ENCODE results near the gene SPSB3. TPM values are rescaled to one million over a fixed set of nuclear protein-coding genes. Genes with fewer than 3 reads are reported as not detected.

The SPSB3 gene
- total and polyA plus RNA-seq, 5 experiments from 2014 or later = 38.0 to 123 (median 42.0) TPM

- POLR2A ChIA-PET = interaction anchor here (0.7 kb wide), 1 partner anchor 23 kb away, joined by 3 read pairs; the partner anchor contains the start of gene MRPS34
- no peak overlapping the region for H3K4me3 Mint-ChIP-seq
- peak overlapping the region in 2 of 10 donors; percentile 49 to 51 for H3K27ac Mint-ChIP-seq
- peaks cover 0 to 69% (median 4%) of the 10 kb centered on the region in 3 donors for H3K36me3 Mint-ChIP-seq
- H3K27me3 Mint-ChIP-seq = no peaks in the 10 kb centered on the region
- no peak for DNase-seq
- no peaks in the 10 kb centered on the region for H3K4me1 Mint-ChIP-seq
- ATAC-seq = no peak
- H3K9me3 Mint-ChIP-seq = no peaks in the 10 kb centered on the region
These were observed 32.9 kb downstream of the SPSB3 start for GRCh38 chr16:1749152-1750117.

GRCh38 chr16:1747934-1748333, 34.4 kb downstream of the SPSB3 start:
- POLR2A ChIA-PET = no interaction called here
- Mint-ChIP-seq H3K27me3 (no peaks in the 10 kb centered on the region), H3K9me3 (no peaks in the 10 kb centered on the region), H3K36me3 (peaks cover 0 to 60% (median 2%) of the 10 kb centered on the region in 3 donors), H3K27ac (no peak overlapping the region), H3K4me3 (no peak overlapping the region), H3K4me1 (no peaks in the 10 kb centered on the region)
- ATAC-seq (no peak), DNase-seq (no peak)

GRCh38 chr16:1746693-1747195, 35.6 kb downstream of the SPSB3 start:
- Mint-ChIP-seq H3K9me3 (no peaks in the 10 kb centered on the region), H3K4me3 (no peak overlapping the region), H3K36me3 (peaks cover 0 to 48% (median 2%) of the 10 kb centered on the region in 3 donors), H3K4me1 (no peaks in the 10 kb centered on the region), H3K27ac (no peak overlapping the region), H3K27me3 (no peaks in the 10 kb centered on the region)
- DNase-seq = no peak
- ATAC-seq = no peak
- POLR2A ChIA-PET = interaction anchor here (1.3 kb wide), 1 partner anchor 8 kb away, joined by 6 read pairs; no protein-coding TSS in a partner anchor

- H3K4me1 Mint-ChIP-seq = peaks cover 0 to under 1% (median 0%) of the 10 kb centered on the region in 4 donors
- POLR2A ChIA-PET = interaction anchor here (1.3 kb wide), 1 partner anchor 9 kb away, joined by 6 read pairs; no protein-coding TSS in a partner anchor
These were observed 36.3 kb downstream of the SPSB3 start for GRCh38 chr16:1745900-1746692.

GRCh38 chr16:1745181-1745899, 37.0 kb downstream of the SPSB3 start:
- no peaks in the 10 kb centered on the region for H3K9me3 Mint-ChIP-seq
- POLR2A ChIA-PET = interaction anchor here (0.8 kb wide), 1 partner anchor 306 kb away, joined by 3 read pairs; no protein-coding TSS in a partner anchor
- peaks cover 0 to 2% (median 0%) of the 10 kb centered on the region in 4 donors for H3K4me1 Mint-ChIP-seq
- H3K36me3 Mint-ChIP-seq = peaks cover 0 to 40% (median 2%) of the 10 kb centered on the region in 3 donors
- DNase-seq (no peak), ATAC-seq (no peak)
- H3K27me3 Mint-ChIP-seq = no peaks in the 10 kb centered on the region
- H3K27ac Mint-ChIP-seq = peak overlapping the region in 1 of 10 donors; percentile 80
- no peak overlapping the region for H3K4me3 Mint-ChIP-seq

More at GRCh38 chr16:1745900-1746692, 36.3 kb downstream of the SPSB3 start:
- Mint-ChIP-seq H3K27ac (no peak overlapping the region), H3K27me3 (no peaks in the 10 kb centered on the region), H3K9me3 (no peaks in the 10 kb centered on the region), H3K4me3 (no peak overlapping the region), H3K36me3 (peaks cover 0 to 44% (median 2%) of the 10 kb centered on the region in 3 donors)
- no peak for DNase-seq
- no peak for ATAC-seq

- no peaks in the 10 kb centered on the region for H3K27me3 Mint-ChIP-seq
- POLR2A ChIA-PET = interaction anchor here (0.6 to 0.8 kb wide), 2 partner anchors 58 to 305 kb away, joined by 3 to 5 read pairs; no protein-coding TSS in a partner anchor
- H3K27ac Mint-ChIP-seq = peak overlapping the region in 2 of 10 donors; percentile 80
- peak overlapping the region in 1 of 10 donors; percentile 2 for H3K4me3 Mint-ChIP-seq
- H3K4me1 Mint-ChIP-seq = peaks cover 0 to 2% (median 0%) of the 10 kb centered on the region in 4 donors
- peaks cover 0 to 34% (median 2%) of the 10 kb centered on the region in 3 donors for H3K36me3 Mint-ChIP-seq
- no peaks in the 10 kb centered on the region for H3K9me3 Mint-ChIP-seq
- ATAC-seq = no peak
- no peak for DNase-seq
These were observed 38.0 kb downstream of the SPSB3 start for GRCh38 chr16:1744338-1744840.

GRCh38 chr16:1743376-1744337, 38.7 kb downstream of the SPSB3 start:
- Mint-ChIP-seq H3K4me1 (peaks cover 0 to 2% (median 0%) of the 10 kb centered on the region in 4 donors), H3K27me3 (no peaks in the 10 kb centered on the region), H3K27ac (peak overlapping the region in 2 of 10 donors; percentile 43 to 80), H3K9me3 (no peaks in the 10 kb centered on the region), H3K4me3 (no peak overlapping the region), H3K36me3 (peaks cover 0 to 26% (median 2%) of the 10 kb centered on the region in 3 donors)
- ATAC-seq (no peak), DNase-seq (no peak)
- POLR2A ChIA-PET = interaction anchor here (0.6 kb wide), 2 partner anchors 59 to 1379 kb away, joined by 4 to 5 read pairs; no protein-coding TSS in a partner anchor

GRCh38 chr16:1741553-1742165, 40.7 kb downstream of the SPSB3 start:
- H3K27me3 Mint-ChIP-seq = no peaks in the 10 kb centered on the region
- no peak overlapping the region for H3K4me3 Mint-ChIP-seq
- ATAC-seq (no peak), DNase-seq (no peak)
- H3K4me1 Mint-ChIP-seq = peaks cover 0 to 2% (median 0%) of the 10 kb centered on the region in 4 donors
- POLR2A ChIA-PET = no interaction called here
- H3K36me3 Mint-ChIP-seq = peaks cover 0 to 14% (median 0%) of the 10 kb centered on the region in 3 donors
- peak overlapping the region in 1 of 10 donors; percentile 82 for H3K27ac Mint-ChIP-seq
- H3K9me3 Mint-ChIP-seq = no peaks in the 10 kb centered on the region

GRCh38 chr16:1740781-1741490, 41.4 kb downstream of the SPSB3 start:
- Mint-ChIP-seq H3K4me3 (no peak overlapping the region), H3K9me3 (no peaks in the 10 kb centered on the region), H3K27me3 (no peaks in the 10 kb centered on the region), H3K4me1 (peaks cover 0 to 2% (median 0%) of the 10 kb centered on the region in 4 donors), H3K36me3 (peaks cover 0 to 11% (median 0%) of the 10 kb centered on the region in 3 donors), H3K27ac (peak overlapping the region in 1 of 10 donors; percentile 40)
- ATAC-seq = no peak
- POLR2A ChIA-PET = no interaction called here
- DNase-seq = no peak

GRCh38 chr16:1740234-1740633, 42.1 kb downstream of the SPSB3 start:
- no peak for DNase-seq
- Mint-ChIP-seq H3K4me3 (no peak overlapping the region), H3K36me3 (peaks cover 0 to 11% (median 0%) of the 10 kb centered on the region in 3 donors), H3K27me3 (no peaks in the 10 kb centered on the region), H3K9me3 (no peaks in the 10 kb centered on the region), H3K4me1 (peaks cover 0 to 2% (median 0%) of the 10 kb centered on the region in 4 donors), H3K27ac (no peak overlapping the region)
- POLR2A ChIA-PET = interaction anchor here (0.6 kb wide), 1 partner anchor 162 kb away, joined by 3 read pairs; no protein-coding TSS in a partner anchor
- no peak for ATAC-seq

All from naive thymus-derived CD8-positive, alpha-beta T cell (primary cell).